GM18907 (cell line): Measurements from ENCODE around the gene DIP2C.
"Not testable (repeated sequence)": the region's sequence is repeated elsewhere in the genome, so short reads cannot be mapped to it uniquely, and the experiment has no call there.

Experiments used
- ATAC-seq: cut with Tn5 transposase; IDR thresholded peaks from one replicate; pipeline ENCODE4 v1.9.1; 2021; ENCODE audit warnings: mild to moderate bottlenecking, moderate library complexity; ENCODE audit not compliant: unreplicated experiment

Gene DIP2C

GRCh38 chr10:661597-662222, 27.8 kb downstream of the DIP2C start:
- no peak for ATAC-seq

DNA sequence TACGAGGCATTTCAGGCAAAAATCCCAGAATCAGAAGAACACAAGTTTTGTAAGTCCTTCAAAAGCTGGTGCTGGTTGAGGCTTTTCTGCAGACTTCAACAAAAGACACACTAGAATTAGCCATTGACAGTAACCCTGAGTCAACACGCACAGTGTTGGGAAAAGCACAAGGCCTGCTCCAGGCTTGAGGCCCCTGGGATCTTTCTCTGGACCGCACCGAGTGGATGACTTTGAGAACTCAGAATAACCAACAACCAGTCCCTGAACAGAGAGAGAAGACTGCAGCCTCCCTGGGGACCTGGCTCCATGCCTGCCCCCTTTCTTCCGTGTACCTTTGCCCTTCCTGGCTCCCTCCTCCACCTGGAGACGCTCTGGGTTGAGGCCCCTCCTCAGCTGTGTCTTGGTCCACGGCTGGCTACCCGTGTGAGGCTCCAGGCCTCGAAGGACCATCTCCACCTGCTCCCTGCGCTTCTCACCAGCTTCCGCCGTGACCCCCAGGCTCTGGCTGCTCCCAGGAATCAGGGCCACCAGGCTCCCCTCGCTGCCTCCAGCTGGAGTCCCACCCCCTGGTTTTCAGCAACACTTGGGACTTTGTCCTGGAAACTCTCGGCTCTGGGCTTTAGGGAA, 28.4 kb downstream of the DIP2C start:
- no peak for ATAC-seq

- ATAC-seq = no peak
Observed at GRCh38 chr10:660413-660969, 29.0 kb downstream of the DIP2C start.

GRCh38 chr10:659688-660141, 29.8 kb downstream of the DIP2C start:
- no peak for ATAC-seq

DNA sequence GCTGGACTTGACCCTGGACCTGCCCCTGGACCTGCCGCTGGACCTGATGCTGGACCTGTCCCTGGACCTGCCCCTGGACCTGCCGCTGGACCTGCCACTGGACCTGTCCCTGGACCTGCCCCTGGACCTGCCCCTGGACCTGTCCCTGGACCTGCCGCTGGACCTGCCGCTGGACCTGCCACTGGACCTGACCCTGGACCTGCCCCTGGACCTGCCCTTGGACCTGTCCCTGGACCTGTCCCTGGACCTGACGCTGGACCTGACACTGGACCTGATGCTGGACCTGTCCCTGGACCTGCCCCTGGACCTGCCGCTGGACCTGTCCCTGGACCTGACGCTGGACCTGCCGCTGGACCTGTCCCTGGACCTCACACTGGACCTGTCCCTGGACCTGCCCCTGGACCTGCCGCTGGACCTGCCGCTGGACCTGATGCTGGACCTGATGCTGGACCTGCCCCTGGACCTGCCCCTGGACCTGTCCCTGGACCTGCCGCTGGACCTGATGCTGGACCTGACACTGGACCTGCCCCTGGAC, 31.6 kb downstream of the DIP2C start:
- ATAC-seq = not testable (repeated sequence)

- no peak for ATAC-seq
Observed at GRCh38 chr10:656883-657282, 32.6 kb downstream of the DIP2C start.

GRCh38 chr10:655184-655583, 34.3 kb downstream of the DIP2C start:
- ATAC-seq = no peak

DNA sequence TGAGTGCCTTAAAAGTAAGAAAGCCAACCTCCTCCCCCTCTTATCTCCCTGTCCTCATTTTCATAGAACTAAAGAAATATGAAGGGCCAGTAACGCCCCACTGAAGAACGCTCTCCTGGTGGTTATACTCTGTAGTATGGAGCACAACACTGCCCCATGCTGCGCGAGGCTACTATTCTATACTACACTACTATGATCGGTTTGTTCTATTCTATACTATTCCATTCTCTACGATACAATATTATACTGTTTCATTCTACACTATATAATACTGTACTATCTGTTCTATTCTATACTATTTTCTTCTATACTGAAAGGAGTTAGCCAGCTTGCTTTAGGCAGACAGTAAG, 34.8 kb downstream of the DIP2C start:
- ATAC-seq = no peak

GRCh38 chr10:653991-654646, 35.3 kb downstream of the DIP2C start:
- no peak for ATAC-seq

GRCh38 chr10:652832-653459, 36.5 kb downstream of the DIP2C start:
- not testable (repeated sequence) for ATAC-seq

GRCh38 chr10:652233-652632, 37.2 kb downstream of the DIP2C start:
- no peak for ATAC-seq

DNA sequence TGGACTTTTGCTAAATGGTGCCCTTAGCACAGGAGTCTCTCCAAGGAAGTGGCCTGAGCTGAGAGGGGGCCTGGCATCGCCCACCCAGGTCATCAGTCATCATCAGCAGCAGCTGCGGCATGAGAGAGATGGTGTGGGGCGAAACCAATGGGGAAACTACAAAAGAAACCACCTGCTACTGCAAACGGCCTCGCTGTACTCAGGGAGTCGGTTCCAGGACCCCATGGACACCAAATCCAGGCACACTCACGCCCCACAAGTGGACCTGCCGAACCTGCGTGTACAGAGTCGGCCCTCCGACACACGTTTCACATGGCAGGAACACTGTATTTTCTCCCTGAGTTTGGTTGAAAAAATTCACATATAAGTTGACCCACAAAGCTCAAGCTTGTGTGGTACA, 37.8 kb downstream of the DIP2C start:
- no peak for ATAC-seq

DNA sequence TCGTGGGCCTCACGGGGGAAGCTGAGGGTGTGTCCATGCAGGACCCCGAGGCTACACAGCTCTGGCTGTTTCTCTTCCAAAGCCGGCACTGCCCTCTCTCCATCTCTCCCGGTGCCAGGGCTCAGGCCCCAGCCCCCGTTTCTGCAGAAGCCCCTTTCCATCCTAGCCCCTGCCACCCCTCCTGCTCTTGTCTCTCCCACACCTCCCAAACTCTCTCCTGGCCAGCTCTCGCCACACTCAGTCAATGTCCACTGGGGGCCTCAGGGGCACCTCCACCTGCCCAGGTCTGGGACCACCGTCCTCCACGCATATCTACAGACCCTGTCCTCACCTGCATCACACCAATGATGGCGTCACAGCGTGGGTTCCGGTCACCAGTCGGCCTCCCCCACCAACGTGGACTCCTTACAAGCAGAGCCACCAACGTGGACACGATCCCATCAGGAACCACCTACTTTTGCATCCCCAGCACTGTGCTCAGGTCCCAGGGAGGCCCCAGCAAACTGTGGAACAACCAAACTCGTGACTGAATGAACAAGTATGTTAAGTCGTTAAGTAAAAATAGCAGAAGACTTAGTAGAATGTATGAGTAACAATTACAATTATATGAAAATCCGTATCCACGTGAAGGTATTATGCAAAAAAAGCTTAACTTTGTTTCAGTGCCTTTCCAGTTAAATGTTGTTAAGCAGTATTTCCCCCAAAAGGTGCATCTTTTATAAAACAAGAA, 38.4 kb downstream of the DIP2C start:
- no peak for ATAC-seq

- ATAC-seq = no peak
Observed at GRCh38 chr10:650441-650851, 39.0 kb downstream of the DIP2C start.

GRCh38 chr10:649798-650440, 39.5 kb downstream of the DIP2C start:
- no peak for ATAC-seq

- no peak for ATAC-seq
Observed at GRCh38 chr10:649445-649797, 40.0 kb downstream of the DIP2C start.

DNA sequence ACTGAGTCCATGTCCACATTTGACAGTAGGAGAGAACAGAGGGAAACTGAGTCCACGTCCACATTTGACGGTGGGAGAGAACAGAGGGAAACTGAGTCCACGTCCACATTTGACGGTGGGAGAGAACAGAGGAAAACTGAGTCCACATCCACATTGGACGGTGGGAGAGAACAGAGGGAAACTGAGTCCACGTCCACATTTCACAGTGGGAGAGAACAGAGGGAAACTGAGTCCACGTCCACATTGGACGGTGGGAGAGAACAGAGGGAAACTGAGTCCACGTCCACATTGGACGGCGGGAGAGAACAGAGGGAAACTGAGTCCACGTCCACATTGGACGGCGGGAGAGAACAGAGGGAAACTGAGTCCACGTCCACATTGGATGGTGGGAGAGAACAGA, 42.4 kb downstream of the DIP2C start:
- ATAC-seq = not testable (repeated sequence)

- no peak for ATAC-seq
Observed at GRCh38 chr10:646118-646524, 43.3 kb downstream of the DIP2C start.

- no peak for ATAC-seq
Observed at GRCh38 chr10:644943-645334, 44.5 kb downstream of the DIP2C start.
